ENCODE measurements around the gene C12orf75.

Gene C12orf75

GRCh38 chr12:105369014-105369413, 38.5 kb downstream of the C12orf75 start (continued):
- TF ChIP-seq ZNF449 (tag by site-specific recombination; IDR thresholded peaks at IDR 0.05) (no peak), ZNF398 (tag by site-specific recombination; IDR thresholded peaks at IDR 0.05) (no peak), KLF7 (tag by site-specific recombination; IDR thresholded peaks at IDR 0.05; ENCODE audit: borderline replicate concordance) (no peak), YY1 (tag by site-specific recombination; IDR thresholded peaks at IDR 0.05) (no peak), ZFP37 (tag by site-specific recombination; IDR thresholded peaks at IDR 0.05) (no peak), ZNF404 (tag by site-specific recombination; IDR thresholded peaks at IDR 0.05) (no peak), ZNF530 (tag by site-specific recombination; IDR thresholded peaks at IDR 0.05; ENCODE audit: low read depth) (no peak), GLIS2 (tag by site-specific recombination; IDR thresholded peaks at IDR 0.05) (no peak), SALL2 (tag by site-specific recombination; IDR thresholded peaks at IDR 0.05; ENCODE audit: borderline replicate concordance) (no peak)

GRCh38 chr12:105374303-105374702, 43.8 kb downstream of the C12orf75 start:
- no peak overlapping the region for H3K27ac ChIP-seq (ENCODE audit: extremely low read depth, low read depth, low read length)
- CTCF ChIA-PET, result interaction anchor here (0.6 to 2.1 kb wide), 4 partner anchors 9 to 1872 kb away, joined by 3 to 7 read pairs (median 3); no protein-coding TSS in a partner anchor
- H3K4me1 ChIP-seq (ENCODE audit: control insufficient read depth, insufficient read depth, low read length), result no peaks in the 10 kb centered on the region
- no peak overlapping the region for H3K4me3 ChIP-seq (ENCODE audit: low read depth, low read length)
- no peaks in the 10 kb centered on the region for H3K9me3 ChIP-seq (ENCODE audit: control insufficient read depth, insufficient read depth, low read depth, low read length)
- peaks cover 3 to 7% of the 10 kb centered on the region in 2 experiments; a peak in 2 of 3 replicates for H3K36me3 ChIP-seq (ENCODE audit: control insufficient read depth in 2 of 2, insufficient read depth in 1 of 2, low read length in 2 of 2)
- TF ChIP-seq ZNF366 (tag by site-specific recombination; conservative IDR thresholded peaks at IDR 0.05), result no peak
- POLR2A ChIA-PET, result no interaction called here

GRCh38 chr12:105377077-105377476, 46.6 kb downstream of the C12orf75 start:
- peaks cover 0 to 7% of the 10 kb centered on the region in 2 experiments; a peak in 1 of 3 replicates for H3K36me3 ChIP-seq (ENCODE audit: control insufficient read depth in 2 of 2, insufficient read depth in 1 of 2, low read length in 2 of 2)
- H3K27ac ChIP-seq (ENCODE audit: extremely low read depth, low read depth, low read length), result no peak overlapping the region
- no peaks in the 10 kb centered on the region for H3K4me1 ChIP-seq (ENCODE audit: control insufficient read depth, insufficient read depth, low read length)
- TF ChIP-seq ZNF138 (tag by site-specific recombination; IDR thresholded peaks at IDR 0.05; ENCODE audit: borderline replicate concordance), result no peak
- TF ChIP-seq ZNF623 (tag by site-specific recombination; IDR thresholded peaks at IDR 0.05), result no peak
- no peak for TF ChIP-seq ZNF248 (tag by site-specific recombination; IDR thresholded peaks at IDR 0.05)
- no peak for TF ChIP-seq SCRT1 (tag by site-specific recombination; IDR thresholded peaks at IDR 0.05; ENCODE audit: borderline replicate concordance)
- no peak for TF ChIP-seq ZFP41 (tag by site-specific recombination; IDR thresholded peaks at IDR 0.05; ENCODE audit: borderline replicate concordance)
- TF ChIP-seq KLF17 (tag by site-specific recombination; IDR thresholded peaks at IDR 0.05), result no peak
- TF ChIP-seq REPIN1 (tag by site-specific recombination; IDR thresholded peaks at IDR 0.05; ENCODE audit: low read depth), result no peak
- TF ChIP-seq BCL6B (tag by site-specific recombination; IDR thresholded peaks at IDR 0.05), result no peak
- no peak for TF ChIP-seq ZNF624 (tag by site-specific recombination; IDR thresholded peaks at IDR 0.05)
- TF ChIP-seq ZNF791 (tag by site-specific recombination; IDR thresholded peaks at IDR 0.05), result no peak
- TF ChIP-seq BCL11A (tag by site-specific recombination; IDR thresholded peaks at IDR 0.05; ENCODE audit: low read depth), result no peak
- no peak for TF ChIP-seq ZNF404 (tag by site-specific recombination; IDR thresholded peaks at IDR 0.05)
- no peak for TF ChIP-seq ZNF423 (tag by site-specific recombination; IDR thresholded peaks at IDR 0.05)
- TF ChIP-seq ZBTB49 (tag by site-specific recombination; IDR thresholded peaks at IDR 0.05; ENCODE audit: low read depth), result no peak
- TF ChIP-seq ZNF621 (tag by site-specific recombination; IDR thresholded peaks at IDR 0.05), result no peak
- POLR2A ChIA-PET, result no interaction called here
- no peak overlapping the region for H3K4me3 ChIP-seq (ENCODE audit: low read depth, low read length)
- CTCF ChIA-PET, result interaction anchor here (1.2 kb wide), 1 partner anchor 56 kb away, joined by 3 read pairs; no protein-coding TSS in a partner anchor
- H3K9me3 ChIP-seq (ENCODE audit: control insufficient read depth, insufficient read depth, low read depth, low read length), result no peaks in the 10 kb centered on the region
